ENCODE results near the gene GTF3A.

The GTF3A gene

GRCh38 chr13:27476943-27477703 is 52.7 kb downstream of the GTF3A start:
- Histone ChIP-seq H3K36me3 (replicated peaks; ENCODE audit: insufficient read depth, low read length) (no peaks in the 10 kb centered on the region), H3K4me3 (ENCODE audit: low read length) (no peak overlapping the region), H2AFZ (ENCODE audit: low read length) (no peak overlapping the region), H3K27me3 (replicated peaks; ENCODE audit: insufficient read depth, low read length) (no peaks in the 10 kb centered on the region), H3F3A (ENCODE audit: insufficient read depth, low read length) (no peaks in the 10 kb centered on the region), H3K4me2 (ENCODE audit: low read depth, low read length) (0 out of 2 replicates have a peak overlapping the region, but pooled peaks have one; percentile 4), H3K9me2 (replicated peaks; ENCODE audit: insufficient read depth, low read length) (no peaks in the 10 kb centered on the region), H3K9me3 (replicated peaks; ENCODE audit: insufficient read depth, low read length) (no peaks in the 10 kb centered on the region), H3K4me1 (ENCODE audit: low read length) (0 out of 2 replicates have a peak, but pooled peaks cover 4% of the 10 kb centered on the region), H3K79me2 (ENCODE audit: low read length) (no peaks in the 10 kb centered on the region), H3K27ac (ENCODE audit: low read length) (peak overlapping the region; percentile 16; the same call in 1 of the 2 replicates), H3K9ac (ENCODE audit: low read length) (no peak overlapping the region), H4K20me1 (ENCODE audit: insufficient read depth, low read length) (no peaks in the 10 kb centered on the region)
- DNase-seq, result peak; percentile 9
- no peak for TF ChIP-seq EZH2 (optimal IDR thresholded peaks at IDR 0.05; ENCODE audit: low read depth, low read length)
- no peak for TF ChIP-seq CTCF (IDR thresholded peaks at IDR 0.05; ENCODE audit: low read length)
- TF ChIP-seq EZH2phosphoT487 (IDR thresholded peaks at IDR 0.05; ENCODE audit: low read length), result no peak

- Histone ChIP-seq H3K27me3 (replicated peaks; ENCODE audit: insufficient read depth, low read length) (no peaks in the 10 kb centered on the region), H3K4me2 (ENCODE audit: low read depth, low read length) (no peak overlapping the region), H3K4me1 (ENCODE audit: low read length) (0 out of 2 replicates have a peak, but pooled peaks cover 4% of the 10 kb centered on the region), H3K9ac (ENCODE audit: low read length) (no peak overlapping the region), H3K27ac (ENCODE audit: low read length) (no peak overlapping the region), H3K79me2 (ENCODE audit: low read length) (no peaks in the 10 kb centered on the region), H3K4me3 (ENCODE audit: low read length) (no peak overlapping the region), H4K20me1 (ENCODE audit: insufficient read depth, low read length) (no peaks in the 10 kb centered on the region), H2AFZ (ENCODE audit: low read length) (no peak overlapping the region), H3K36me3 (replicated peaks; ENCODE audit: insufficient read depth, low read length) (no peaks in the 10 kb centered on the region), H3K9me2 (replicated peaks; ENCODE audit: insufficient read depth, low read length) (no peaks in the 10 kb centered on the region), H3F3A (ENCODE audit: insufficient read depth, low read length) (no peaks in the 10 kb centered on the region), H3K9me3 (replicated peaks; ENCODE audit: insufficient read depth, low read length) (no peaks in the 10 kb centered on the region)
- TF ChIP-seq CTCF (IDR thresholded peaks at IDR 0.05; ENCODE audit: low read length), result peak; percentile 62
- TF ChIP-seq EZH2 (optimal IDR thresholded peaks at IDR 0.05; ENCODE audit: low read depth, low read length), result no peak
- no peak for TF ChIP-seq EZH2phosphoT487 (IDR thresholded peaks at IDR 0.05; ENCODE audit: low read length)
- peak; percentile 24 for DNase-seq
These were observed 57.3 kb downstream of the GTF3A start for GRCh38 chr13:27481766-27482165.

- Histone ChIP-seq H3F3A (ENCODE audit: insufficient read depth, low read length) (no peaks in the 10 kb centered on the region), H3K4me1 (ENCODE audit: low read length) (no peaks in the 10 kb centered on the region), H4K20me1 (ENCODE audit: insufficient read depth, low read length) (no peaks in the 10 kb centered on the region), H3K9me3 (replicated peaks; ENCODE audit: insufficient read depth, low read length) (no peaks in the 10 kb centered on the region), H3K4me3 (ENCODE audit: low read length) (no peak overlapping the region), H3K27ac (ENCODE audit: low read length) (no peak overlapping the region), H3K9ac (ENCODE audit: low read length) (no peak overlapping the region), H3K9me2 (replicated peaks; ENCODE audit: insufficient read depth, low read length) (no peaks in the 10 kb centered on the region), H3K4me2 (ENCODE audit: low read depth, low read length) (no peak overlapping the region), H2AFZ (ENCODE audit: low read length) (no peak overlapping the region), H3K36me3 (replicated peaks; ENCODE audit: insufficient read depth, low read length) (no peaks in the 10 kb centered on the region), H3K27me3 (replicated peaks; ENCODE audit: insufficient read depth, low read length) (no peaks in the 10 kb centered on the region), H3K79me2 (ENCODE audit: low read length) (no peaks in the 10 kb centered on the region)
- TF ChIP-seq EZH2phosphoT487 (IDR thresholded peaks at IDR 0.05; ENCODE audit: low read length), result no peak
- peak; percentile 9 for DNase-seq
These were observed 58.6 kb downstream of the GTF3A start for GRCh38 chr13:27482983-27483382.

DNA sequence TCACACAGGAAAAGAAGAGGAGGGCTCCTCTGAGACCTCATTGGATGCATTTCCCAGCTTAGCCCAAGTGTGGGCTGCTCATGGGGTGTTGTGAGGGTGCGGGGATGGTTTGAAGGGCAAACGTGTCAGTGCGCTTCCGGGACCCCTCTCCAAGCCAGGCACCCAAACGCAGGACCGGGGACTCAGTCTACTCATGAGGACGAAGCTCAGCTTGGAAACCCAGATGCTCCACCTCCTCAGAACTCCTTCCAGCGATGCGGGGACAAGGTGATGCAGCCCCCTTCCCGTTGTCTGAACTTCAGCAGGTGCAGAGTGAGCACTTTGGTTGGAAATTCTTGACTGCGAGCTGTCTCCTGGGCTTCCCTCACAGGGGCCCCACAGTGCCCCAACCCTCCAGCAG is 59.0 kb downstream of the GTF3A start:
- Histone ChIP-seq H3K27ac (ENCODE audit: low read length) (no peak overlapping the region), H3K79me2 (ENCODE audit: low read length) (no peaks in the 10 kb centered on the region), H3K27me3 (replicated peaks; ENCODE audit: insufficient read depth, low read length) (no peaks in the 10 kb centered on the region), H3K4me2 (ENCODE audit: low read depth, low read length) (no peak overlapping the region), H3F3A (ENCODE audit: insufficient read depth, low read length) (no peaks in the 10 kb centered on the region), H2AFZ (ENCODE audit: low read length) (no peak overlapping the region), H4K20me1 (ENCODE audit: insufficient read depth, low read length) (no peaks in the 10 kb centered on the region), H3K9me3 (replicated peaks; ENCODE audit: insufficient read depth, low read length) (no peaks in the 10 kb centered on the region), H3K9ac (ENCODE audit: low read length) (no peak overlapping the region), H3K4me3 (ENCODE audit: low read length) (no peak overlapping the region), H3K36me3 (replicated peaks; ENCODE audit: insufficient read depth, low read length) (no peaks in the 10 kb centered on the region), H3K9me2 (replicated peaks; ENCODE audit: insufficient read depth, low read length) (no peaks in the 10 kb centered on the region), H3K4me1 (ENCODE audit: low read length) (no peaks in the 10 kb centered on the region)
- TF ChIP-seq EZH2 (optimal IDR thresholded peaks at IDR 0.05; ENCODE audit: low read depth, low read length), result no peak
- no peak for TF ChIP-seq EZH2phosphoT487 (IDR thresholded peaks at IDR 0.05; ENCODE audit: low read length)
- TF ChIP-seq CTCF (IDR thresholded peaks at IDR 0.05; ENCODE audit: low read length), result no peak
- DNase-seq, result no peak
